Tongue (tissue), 2 donors: ENCODE data around the gene ZSCAN2. TPM values are rescaled to one million over a fixed set of nuclear protein-coding genes. Genes with fewer than 3 reads are reported as not detected.
A peak's percentile ranks its signal among the peaks of the same experiment; 100 is the strongest.
"Not testable (repeated sequence)": the region's sequence is repeated elsewhere in the genome, so short reads cannot be mapped to it uniquely, and the experiment has no call there.

ENCODE experiments used
- DNase-seq: peaks from one replicate; pipeline ENCODE4 v3.0.0-alpha.2; 2015
- total RNA-seq: library from RNA; depleted of rRNA; stranded (reverse); fragments of >200 nt; gene quantifications from one replicate; pipeline ENCODE4 v1.2.3, GENCODE V29; 2014

ZSCAN2 gene
- total RNA-seq = 19.9 TPM

DNA sequence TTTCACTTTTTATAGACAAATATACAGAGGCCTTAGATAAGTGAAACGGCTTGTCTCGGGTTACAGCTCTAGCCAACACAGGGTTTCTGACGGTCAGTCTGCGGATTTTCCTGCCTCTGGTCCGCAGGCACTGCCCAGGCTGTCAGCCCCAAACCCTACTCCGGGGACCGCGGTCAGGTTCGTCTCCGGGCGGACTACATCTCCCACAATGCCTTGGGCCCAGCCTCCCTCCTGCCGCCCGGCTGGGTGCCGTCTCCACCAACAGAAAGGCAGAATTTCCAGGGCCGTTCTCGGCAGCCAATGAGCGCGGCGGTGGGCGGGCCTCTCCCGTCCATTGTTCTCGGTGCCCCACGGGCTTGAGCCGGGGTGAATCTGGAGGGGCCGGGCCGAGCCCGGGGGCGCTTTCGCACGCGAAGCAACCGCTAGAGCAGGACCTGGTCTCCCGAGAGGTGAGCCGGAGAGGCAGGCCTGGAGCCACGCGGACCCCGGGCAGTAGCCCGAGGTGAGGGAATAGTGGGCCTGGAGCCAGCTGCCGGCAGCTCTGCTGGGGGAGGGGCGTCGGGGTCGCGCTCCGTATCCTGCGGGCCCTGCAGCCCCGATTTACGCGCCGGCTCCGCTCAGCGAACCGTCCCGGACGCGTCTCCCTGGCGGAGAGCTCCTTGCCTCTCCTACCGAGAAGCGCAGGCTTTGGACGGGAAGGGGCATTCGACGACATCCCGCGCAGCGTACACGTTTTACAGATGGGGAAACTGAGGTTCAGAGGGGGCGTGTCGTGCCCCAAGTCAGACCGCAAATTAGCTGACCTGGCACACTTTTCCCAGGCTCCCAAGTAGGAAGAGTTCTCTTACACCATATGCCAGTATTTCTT, at the start of gene ZSCAN2:
ZSCAN2 (plus strand) TSS at position 323 of the 868 bp plus-strand sequence. CDS start 2,919 bp downstream, outside the sequence.
- peak; percentile 98 for DNase-seq

DNA sequence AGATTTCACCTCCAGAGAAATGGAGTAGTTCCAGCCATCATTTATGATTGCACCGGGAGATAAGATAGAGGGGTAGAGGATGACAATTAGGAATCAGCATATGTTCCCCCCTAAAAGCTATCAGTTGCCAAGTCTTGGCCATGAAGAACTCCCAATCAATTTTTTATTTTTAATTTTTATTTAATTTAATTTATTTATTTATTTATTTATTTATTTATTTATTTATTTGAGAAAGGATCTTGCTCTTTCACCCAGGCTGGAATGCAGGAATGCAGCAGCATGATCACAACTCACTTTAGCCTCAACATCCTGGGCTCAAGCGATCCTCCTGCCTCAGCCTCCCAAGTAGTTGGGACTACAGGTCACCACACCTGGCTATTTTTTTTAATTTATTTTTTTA, 49.2 kb upstream of the ZSCAN2 start:
- DNase-seq = not testable (repeated sequence)

DNA sequence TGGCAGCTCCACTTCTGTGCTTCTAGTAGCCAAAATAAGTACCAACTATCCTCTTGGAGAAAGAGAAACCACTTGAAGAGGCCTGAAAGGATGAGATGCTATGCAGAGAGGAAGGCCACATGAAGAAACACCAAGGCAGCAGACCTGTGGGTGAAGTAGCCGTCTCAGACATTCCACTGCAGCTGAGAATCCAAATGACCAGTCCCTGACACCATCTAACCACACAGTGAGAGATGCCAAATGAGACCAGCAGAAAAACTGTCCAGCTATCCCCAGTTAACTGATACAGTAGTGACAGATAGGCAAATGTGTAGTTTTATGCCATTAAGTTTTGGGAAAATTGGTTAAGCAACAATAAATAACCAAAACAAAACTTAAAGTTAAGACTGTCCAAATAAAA, 47.9 kb upstream of the ZSCAN2 start:
- DNase-seq = no peak

DNA sequence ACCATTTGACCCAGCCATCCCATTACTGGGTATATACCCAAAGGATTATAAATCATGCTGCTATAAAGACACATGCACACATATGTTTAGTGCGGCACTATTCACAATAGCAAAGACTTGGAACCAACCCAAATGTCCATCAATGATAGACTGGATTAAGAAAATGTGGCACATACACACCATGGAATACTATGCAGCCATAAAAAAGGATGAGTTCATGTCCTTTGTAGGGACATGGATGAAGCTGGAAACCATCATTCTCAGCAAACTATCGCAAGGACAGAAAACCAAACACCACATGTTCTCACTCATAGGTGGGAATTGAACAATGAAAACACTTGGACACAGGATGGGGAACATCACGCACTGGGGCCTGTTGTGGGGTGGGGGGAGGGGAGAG, 44.1 kb upstream of the ZSCAN2 start:
- not testable (repeated sequence) for DNase-seq

DNA sequence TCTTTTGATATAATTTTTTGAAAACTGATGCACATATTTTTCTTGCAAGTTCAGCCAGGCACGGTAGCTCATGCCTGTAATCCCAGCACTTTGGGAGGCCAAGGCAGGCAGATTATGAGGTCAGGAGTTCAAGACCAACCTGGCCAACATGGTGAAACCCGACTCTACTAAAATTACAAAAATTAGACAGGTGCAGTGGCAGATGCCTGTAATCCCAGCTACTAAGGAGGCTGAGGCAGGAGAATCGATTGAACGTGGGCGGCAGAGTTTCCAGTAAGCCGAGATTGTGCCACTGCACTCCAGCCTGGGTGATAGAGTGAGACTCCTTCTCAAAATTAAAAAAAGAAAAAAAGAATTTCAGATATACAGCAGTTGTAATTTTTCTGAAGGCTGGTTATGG, 32.8 kb upstream of the ZSCAN2 start:
- DNase-seq = not testable (repeated sequence)

DNA sequence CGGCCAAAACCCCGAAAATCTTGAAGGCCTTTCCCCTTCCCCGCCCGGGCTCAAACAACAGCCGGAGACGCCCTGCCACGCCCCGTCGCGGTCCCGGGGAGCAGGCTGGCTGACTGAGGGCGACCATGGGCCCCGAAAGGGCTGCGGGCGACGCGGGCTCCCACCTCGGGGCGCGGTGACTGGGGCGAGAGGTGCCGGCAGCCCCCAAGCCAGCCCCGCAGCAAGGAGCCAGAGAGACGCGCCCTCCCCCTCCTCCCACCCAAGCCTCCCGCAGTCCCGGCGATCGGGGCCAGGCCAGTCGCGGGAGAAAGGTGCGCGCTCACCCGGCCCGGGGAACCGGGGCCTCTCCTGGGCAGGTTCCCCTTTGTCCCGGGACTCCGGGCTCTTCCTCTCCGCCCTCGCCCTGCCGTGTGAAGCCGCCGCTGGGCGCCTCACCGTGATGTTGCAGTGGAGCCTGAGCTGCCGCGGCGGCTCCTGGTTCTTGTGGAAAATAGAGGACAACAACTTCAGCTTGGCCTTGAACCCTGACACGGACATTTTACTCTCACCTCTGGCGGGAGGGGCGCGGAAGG, 30.6 kb upstream of the ZSCAN2 start:
- peak; percentile 64 for DNase-seq

DNA sequence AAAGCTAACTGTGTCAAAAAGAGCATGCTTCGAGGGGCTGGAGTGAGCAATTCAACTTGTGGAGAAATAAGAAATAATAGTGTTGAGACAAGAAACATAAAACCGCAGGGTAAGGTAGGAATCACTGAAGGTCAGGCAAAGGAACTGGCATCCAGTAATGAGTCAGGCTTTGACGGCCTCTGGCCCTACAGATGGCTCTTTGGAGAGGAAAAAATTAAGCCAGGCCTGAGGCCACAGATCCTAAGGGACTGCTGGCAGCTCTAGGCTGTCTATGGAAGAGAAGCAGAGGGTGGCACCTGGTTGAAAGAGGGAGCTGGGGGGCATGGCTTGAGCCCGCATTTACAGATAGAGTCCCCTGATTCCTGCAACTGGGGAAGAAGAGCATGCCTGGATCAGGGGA, 28.6 kb upstream of the ZSCAN2 start:
- no peak for DNase-seq

DNA sequence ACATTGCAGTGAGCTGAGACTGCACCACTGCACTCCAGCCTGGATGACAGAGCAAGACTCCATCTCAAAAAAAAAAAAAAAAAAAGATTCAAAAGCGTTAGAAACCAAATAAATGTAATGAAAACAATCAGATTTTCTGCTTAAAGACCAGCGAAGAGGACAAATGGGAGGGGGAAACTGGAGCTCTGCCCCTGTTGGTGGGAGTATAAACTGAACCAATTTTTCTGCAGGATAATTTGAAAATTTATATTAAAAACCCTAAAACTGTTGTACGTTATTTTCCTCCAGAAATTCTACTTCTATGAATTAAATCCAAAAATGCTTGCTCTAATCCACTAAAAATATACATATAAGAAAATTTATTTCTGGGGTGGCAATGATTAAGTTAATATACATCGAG, 25.3 kb upstream of the ZSCAN2 start:
- DNase-seq = no peak

DNA sequence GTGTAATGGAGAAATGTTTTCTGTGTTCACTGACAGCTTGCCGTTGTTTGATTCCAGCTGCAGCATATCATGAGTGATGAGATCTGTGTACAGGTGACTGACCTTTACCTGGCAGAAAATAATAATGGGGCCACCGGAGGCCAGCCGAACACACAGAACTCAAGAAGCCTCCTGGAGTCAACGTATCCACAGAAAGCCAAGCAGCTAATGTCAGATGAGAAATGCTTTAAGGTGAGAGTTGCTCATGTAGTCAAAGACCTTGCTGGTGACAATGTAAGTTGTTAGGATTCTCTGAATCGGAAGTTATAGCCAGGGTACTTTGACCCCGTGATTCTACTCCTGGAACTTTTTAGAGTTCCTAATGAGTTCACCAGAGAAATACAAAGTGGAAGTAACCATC, 22.9 kb upstream of the ZSCAN2 start:
- DNase-seq = not testable (repeated sequence)

DNA sequence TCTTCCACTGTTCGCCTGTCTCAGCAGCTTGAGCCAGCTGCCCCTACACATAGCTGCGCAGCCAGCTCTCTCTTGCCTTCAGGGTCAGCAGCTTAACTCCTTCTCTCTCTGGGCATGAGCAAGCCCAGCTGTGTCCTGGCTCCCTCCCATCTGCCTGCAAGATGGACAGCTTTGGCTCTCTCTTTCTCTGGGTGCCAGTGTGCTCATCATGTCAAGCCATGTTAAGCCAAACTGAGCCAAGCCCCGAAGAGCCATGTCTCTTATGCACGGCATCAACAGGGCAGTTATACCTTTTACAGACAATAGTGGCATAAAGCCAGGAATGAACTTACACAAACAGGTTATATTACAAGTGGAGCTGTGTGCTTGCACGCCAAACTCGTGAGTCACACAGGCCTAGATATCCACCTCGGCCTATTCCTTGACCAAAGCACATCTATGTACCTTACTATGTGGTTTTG, 21.5 kb upstream of the ZSCAN2 start:
- peak; percentile 80 for DNase-seq

DNA sequence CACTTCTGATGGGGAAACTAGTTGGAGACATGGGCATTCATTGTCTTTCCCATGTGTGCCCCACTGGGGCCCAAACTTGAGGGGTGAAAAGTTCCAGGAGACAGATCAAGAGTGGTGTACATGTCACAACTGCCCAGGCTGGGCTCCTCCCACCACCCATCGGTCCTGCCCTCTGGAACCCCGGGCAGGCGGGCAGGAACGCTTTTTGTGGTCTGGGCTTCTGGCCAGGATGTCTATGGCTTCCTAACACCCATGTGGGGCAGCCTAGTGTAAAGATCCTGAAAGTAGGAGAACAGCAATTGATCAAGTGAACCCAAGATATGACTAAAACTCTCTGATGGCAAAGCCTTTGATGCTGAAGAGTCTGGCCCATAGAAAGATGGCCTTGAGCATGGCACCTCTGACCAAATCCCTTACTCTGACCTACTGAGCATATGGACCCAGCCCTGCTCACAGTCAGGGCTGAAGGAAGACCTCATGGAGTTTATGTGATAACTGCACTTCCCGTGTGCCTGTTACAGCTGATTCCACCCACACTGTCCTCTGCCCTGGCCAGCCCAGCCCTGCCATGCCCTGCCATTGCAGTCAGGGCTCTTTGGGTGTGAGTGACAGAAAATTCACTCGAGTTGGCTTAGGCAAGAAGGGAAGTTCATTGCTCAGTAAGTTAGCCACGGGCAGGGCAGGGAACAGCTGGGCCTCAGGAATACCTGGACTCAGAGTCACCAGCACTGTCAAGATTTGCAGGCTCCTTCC, 19.0 kb upstream of the ZSCAN2 start:
- DNase-seq = not testable (repeated sequence)

DNA sequence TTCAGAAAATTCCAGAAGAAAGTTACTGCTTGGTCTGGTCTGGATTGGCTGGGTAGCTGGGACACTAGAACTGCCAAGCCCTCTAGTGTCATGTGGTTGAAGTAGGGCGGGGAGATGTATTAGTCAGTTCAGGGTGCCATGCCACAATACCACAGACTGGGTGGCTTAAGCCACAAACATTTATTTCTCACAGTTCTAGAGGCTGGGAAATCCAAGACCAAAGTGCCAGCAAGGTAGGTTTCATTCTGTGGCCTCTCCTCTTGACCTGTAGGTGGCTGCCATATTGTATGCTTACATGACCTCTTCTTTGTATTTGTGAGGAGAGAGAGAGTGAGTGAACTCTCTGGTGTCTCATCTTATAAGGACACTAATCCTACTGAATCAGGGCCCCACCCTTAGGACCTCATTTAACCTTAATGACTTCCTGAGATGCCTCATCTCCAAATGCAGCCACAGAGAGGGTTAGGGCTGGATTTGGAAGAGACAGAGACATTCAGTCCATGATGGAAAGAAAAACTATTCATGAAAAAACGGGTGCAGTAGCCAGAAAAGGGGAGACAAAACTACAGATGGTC, 18.1 kb upstream of the ZSCAN2 start:
- DNase-seq = no peak

DNA sequence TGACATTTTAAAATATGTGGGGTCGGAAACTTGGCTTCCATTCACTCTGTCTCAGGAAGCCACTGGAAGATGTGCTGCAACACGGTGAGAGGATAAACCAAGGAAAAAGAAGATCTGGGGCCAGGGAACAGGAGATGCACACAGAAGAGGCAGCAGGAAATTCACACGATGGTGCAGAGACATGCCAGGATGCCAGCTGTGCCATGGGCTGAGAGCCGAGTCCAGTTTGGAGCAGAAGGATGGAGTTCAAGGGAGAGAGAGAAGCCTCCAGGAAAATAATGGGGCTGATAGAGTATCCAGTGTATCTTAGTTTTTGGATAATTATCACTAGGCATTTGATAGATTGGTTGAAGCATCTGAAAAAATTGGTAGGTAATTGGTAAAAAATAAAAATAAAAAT, 16.9 kb upstream of the ZSCAN2 start:
- peak; percentile 68 for DNase-seq

DNA sequence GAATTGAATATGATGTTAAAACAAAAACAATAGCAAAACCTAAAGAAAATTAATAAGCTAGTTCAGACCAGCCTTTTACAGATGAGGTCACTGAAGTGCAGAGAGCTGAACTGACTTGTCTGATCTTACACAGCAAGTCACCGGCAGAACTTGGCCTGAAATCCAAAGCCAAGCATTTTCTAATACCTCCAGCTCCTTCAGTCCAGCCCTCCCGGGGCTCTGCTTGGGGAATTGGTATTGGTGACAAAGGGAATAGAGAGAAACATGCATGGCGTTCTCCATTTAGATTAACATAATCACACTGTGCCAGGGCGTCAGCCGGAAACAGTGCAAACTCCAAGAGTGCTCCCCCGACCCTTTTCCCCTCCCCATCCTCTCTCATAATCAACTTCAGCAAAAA, 14.1 kb upstream of the ZSCAN2 start:
- DNase-seq = no peak

DNA sequence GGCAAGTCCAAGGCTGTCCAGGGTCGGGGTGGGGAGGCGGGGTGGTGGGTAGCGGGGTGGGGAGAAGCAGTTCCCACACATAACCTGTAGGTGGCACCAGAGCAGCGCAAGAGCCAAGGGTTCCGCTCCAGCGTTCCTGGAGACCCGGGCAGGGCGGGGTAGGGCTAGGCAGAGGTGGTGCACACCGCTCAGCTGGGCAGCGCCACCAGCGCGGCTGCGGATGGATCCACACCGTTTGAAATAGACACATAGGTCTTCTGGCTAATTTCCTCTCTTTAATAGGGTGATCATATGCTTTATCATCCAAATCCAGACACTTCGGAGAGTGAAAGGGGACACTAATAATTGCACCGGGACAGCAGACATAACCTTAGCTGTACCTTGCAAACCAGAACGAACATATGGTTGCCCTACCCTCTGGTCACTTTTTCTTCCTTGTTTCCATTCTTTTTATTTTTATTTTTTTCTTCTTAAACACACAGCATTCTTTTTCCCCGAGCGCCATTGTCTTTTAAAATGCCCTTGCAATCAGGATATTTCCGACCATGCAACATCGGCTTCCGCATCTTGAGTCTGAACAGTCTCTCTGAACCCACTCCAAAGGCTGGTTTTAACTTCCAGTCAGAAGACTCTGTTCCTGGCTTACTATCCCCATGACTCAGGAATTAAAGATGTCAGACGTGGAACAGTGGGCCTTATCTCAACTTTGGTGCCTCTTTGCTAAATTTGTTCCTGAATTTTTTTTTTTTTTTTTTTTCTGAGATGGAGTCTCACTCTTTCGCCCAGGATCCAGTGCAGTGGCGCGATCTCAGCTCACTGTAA, 12.5 kb upstream of the ZSCAN2 start:
- peak; percentile 93 for DNase-seq

DNA sequence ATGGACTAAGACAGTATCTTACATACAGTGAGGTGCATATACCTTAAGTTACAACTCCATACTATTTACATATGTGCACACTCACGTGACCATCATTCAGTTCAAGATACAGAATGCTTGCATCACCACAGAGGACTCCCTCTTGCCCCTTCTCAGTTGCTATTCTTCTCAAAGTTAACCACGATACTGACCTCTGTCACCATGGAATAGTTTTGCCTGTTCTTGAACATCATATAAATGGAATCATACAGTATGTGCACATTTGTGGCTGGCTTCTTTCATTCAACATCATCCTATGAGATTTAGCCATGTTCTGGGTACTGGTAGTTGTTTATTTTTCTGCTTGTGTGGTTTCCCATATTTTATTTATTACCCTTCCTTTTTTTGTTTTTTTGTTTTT, 10.4 kb upstream of the ZSCAN2 start:
- DNase-seq = no peak

DNA sequence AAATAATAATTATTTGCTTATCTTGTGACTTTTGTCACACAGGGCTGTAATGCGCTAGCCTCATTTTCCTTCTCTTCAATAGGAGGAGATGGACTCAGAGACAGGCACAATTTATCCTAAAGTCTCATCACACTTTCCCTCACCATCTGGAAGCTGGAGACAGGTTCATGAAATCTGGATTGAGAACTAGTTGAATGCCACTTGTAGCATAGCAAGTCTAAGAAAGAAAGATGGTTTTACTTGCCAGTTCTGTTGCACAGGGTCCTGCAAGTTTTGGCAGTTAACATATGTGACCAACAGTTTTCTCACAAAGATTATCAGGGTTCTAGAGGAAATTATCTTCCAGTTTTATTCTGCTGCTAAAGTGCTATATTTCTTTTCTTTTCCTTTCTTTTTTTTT, 9.0 kb upstream of the ZSCAN2 start:
- DNase-seq = no peak

DNA sequence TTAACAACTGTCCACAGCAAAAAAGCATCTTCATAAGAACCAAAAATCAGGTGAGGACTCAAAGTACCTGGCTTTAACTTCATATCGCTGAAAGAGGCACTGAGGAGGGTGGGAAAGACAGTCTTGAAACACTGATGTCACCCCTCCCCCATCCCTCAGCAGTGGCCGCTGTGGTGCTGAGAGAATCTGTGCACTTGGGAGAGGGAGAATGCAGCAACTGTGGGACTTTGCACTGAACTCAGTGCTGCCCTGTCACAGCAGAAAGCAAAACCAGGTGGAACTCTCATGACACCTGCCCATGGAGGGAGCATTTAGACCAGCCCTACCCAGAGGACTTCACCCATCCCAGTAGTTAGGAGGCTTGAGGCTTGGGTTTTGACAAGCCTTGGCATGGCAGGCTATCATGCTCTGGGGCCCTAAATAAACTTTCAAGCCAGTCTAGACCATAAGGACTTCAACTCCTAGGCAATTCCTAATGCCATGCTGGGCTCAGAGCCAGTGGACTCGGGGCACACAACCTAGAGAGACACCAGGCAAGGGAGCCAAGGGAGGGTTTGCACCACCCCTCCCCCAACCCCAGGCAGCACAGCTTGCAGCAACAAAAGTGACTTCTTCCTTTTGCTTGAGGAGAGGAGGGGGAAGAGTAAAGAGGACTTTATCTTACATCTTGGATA, 6.1 kb upstream of the ZSCAN2 start:
- no peak for DNase-seq

DNA sequence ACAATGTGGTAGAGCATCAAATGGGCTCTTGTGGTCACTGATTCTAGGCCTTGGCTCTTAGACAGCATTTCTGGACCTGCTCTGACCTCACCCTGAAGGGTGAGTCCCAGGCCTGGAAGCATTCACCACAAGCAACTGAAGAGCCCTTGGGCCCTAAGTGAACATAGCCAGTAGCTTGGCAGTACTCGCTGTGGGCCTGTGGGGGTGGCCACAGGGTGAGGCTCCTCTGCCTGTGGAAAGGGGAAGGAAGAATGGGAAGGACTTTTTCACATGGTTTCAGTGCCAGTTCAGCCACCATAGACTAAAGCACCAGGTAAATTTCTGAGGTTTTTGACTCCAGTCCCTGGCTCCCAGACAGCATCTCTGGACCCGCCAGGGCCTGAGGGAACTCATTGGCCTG, 5.1 kb upstream of the ZSCAN2 start:
- no peak for DNase-seq

DNA sequence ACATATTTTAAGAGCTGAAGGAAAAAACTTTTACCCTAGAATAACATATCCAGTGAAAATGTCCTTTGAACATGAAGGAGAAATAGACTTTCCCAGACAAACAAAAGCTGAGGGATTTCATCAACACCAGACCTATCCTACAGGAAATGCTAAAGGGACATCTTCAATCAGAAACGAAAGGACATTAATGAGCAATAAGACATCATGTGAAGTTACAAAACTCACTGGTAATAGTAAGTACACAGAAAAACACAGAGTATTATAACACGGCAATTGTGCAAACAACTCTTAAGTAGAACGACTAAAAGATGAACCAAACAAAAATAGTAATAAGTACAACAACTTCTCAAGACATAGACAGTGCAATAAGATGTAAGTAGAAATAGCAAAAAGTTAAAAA, 3.5 kb upstream of the ZSCAN2 start:
- DNase-seq = no peak

DNA sequence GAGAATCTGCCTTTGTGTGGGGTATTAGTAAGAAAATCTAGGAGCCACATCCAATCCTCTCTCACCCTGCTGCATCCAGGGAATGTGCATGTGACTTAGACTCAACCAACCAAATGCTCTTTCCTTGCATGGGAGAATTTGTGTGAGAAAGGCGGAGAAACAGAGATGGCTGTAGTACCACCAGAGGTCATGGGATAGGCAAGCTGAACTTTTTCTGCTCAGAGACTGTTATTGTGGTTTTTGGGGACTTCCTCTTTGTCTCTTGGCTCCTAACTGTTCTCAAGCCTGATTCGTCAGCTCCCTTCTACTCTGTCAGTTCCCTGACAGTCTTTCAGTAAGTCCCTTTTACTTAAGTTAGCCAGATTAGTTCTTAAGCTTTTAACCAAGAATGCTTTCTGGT, 2.6 kb upstream of the ZSCAN2 start:
- no peak for DNase-seq
